Measurements from ENCODE around the gene TRAF2.

TRAF2 gene

GRCh38 chr9:136847088-136847825 is 39.1 kb upstream of the TRAF2 start:
- no peak for DNase-seq

GRCh38 chr9:136847826-136848392 is 38.4 kb upstream of the TRAF2 start:
- DNase-seq, result peak; percentile 45

- DNase-seq, result peak; percentile 40
Observed at GRCh38 chr9:136848393-136849037, 37.8 kb upstream of the TRAF2 start.

GRCh38 chr9:136849038-136849959 is 37.0 kb upstream of the TRAF2 start, which contains the start of gene PHPT1:
TSS of gene PHPT1 (plus strand) at chr9:136849409. CDS start at chr9:136849431, 22 bp downstream.
- peak; percentile 99 for DNase-seq

GRCh38 chr9:136849960-136850865 is 36.1 kb upstream of the TRAF2 start:
- no peak for DNase-seq

GRCh38 chr9:136850866-136851775 is 35.2 kb upstream of the TRAF2 start:
- DNase-seq, result no peak

- DNase-seq, result no peak
Observed at GRCh38 chr9:136851941-136852663, 34.2 kb upstream of the TRAF2 start, which contains the start of gene MAMDC4. TSS of gene MAMDC4 (plus strand) at chr9:136852346. CDS start at chr9:136852417, 71 bp downstream.

GRCh38 chr9:136852664-136853595 is 33.4 kb upstream of the TRAF2 start:
- DNase-seq, result no peak

GRCh38 chr9:136853596-136854112 is 32.7 kb upstream of the TRAF2 start:
- no peak for DNase-seq

GRCh38 chr9:136854113-136854841 is 32.0 kb upstream of the TRAF2 start:
- DNase-seq, result no peak

- DNase-seq, result no peak
Observed at GRCh38 chr9:136854842-136855460, 31.4 kb upstream of the TRAF2 start.

- DNase-seq, result no peak
Observed at GRCh38 chr9:136855461-136856078, 30.7 kb upstream of the TRAF2 start.

- DNase-seq, result no peak
Observed at GRCh38 chr9:136856079-136856476, 30.2 kb upstream of the TRAF2 start.

- DNase-seq, result no peak
Observed at GRCh38 chr9:136856541-136857141, 29.7 kb upstream of the TRAF2 start.

- DNase-seq, result no peak
Observed at GRCh38 chr9:136857166-136857565, 29.1 kb upstream of the TRAF2 start.

Measured in NCI-H1436 (cell line).